PC-3 (cell line): ENCODE results near the gene C19orf47.

ENCODE experiments used
- EZH2phosphoT487 ChIP-seq: fragments of 300-600 bp; sonication (generic); IDR thresholded peaks from 2 replicates; pipeline ENCODE4 v1.6.1; 2018; ENCODE audit warnings: mild to moderate bottlenecking, antibody characterized with exemption, low read length, borderline replicate concordance
- TF ChIP-seq, protein P1 (sequence below): fragments of 300-600 bp; sonication (generic); conservative IDR thresholded peaks from 2 replicates; pipeline ENCODE4 v1.5.1; 2017; ENCODE audit warnings: antibody characterized with exemption, low read depth, mild to moderate bottlenecking, low read length

DNA sequence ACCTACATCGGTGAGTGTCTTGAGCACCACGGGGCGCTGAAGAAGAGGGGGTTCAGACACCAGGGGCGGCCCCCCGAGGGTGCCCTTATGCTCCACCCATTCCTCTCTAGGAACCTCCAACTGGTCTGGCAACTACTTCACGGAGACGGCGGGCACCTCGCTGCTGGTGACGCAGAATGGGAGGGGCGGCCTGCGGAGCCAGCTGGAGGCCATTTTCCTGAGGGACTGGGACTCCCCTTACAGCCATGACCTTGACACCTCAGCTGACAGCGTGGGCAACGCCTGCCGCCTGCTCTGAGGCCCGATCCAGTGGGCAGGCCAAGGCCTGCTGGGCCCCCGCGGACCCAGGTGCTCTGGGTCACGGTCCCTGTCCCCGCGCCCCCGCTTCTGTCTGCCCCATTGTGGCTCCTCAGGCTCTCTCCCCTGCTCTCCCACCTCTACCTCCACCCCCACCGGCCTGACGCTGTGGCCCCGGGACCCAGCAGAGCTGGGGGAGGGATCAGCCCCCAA lies 29.7 kb upstream of the C19orf47 start:
- TF ChIP-seq, protein P1, sequence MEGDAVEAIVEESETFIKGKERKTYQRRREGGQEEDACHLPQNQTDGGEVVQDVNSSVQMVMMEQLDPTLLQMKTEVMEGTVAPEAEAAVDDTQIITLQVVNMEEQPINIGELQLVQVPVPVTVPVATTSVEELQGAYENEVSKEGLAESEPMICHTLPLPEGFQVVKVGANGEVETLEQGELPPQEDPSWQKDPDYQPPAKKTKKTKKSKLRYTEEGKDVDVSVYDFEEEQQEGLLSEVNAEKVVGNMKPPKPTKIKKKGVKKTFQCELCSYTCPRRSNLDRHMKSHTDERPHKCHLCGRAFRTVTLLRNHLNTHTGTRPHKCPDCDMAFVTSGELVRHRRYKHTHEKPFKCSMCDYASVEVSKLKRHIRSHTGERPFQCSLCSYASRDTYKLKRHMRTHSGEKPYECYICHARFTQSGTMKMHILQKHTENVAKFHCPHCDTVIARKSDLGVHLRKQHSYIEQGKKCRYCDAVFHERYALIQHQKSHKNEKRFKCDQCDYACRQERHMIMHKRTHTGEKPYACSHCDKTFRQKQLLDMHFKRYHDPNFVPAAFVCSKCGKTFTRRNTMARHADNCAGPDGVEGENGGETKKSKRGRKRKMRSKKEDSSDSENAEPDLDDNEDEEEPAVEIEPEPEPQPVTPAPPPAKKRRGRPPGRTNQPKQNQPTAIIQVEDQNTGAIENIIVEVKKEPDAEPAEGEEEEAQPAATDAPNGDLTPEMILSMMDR: no peak
- no peak for TF ChIP-seq EZH2phosphoT487
